8988T (cell line): ENCODE measurements around the gene HOXC6.
A peak's percentile ranks its signal among the peaks of the same experiment; 100 is the strongest.

Source experiments
- DNase-seq: peaks from one replicate; pipeline ENCODE4 v3.0.0; 2011

Gene HOXC6

DNA sequence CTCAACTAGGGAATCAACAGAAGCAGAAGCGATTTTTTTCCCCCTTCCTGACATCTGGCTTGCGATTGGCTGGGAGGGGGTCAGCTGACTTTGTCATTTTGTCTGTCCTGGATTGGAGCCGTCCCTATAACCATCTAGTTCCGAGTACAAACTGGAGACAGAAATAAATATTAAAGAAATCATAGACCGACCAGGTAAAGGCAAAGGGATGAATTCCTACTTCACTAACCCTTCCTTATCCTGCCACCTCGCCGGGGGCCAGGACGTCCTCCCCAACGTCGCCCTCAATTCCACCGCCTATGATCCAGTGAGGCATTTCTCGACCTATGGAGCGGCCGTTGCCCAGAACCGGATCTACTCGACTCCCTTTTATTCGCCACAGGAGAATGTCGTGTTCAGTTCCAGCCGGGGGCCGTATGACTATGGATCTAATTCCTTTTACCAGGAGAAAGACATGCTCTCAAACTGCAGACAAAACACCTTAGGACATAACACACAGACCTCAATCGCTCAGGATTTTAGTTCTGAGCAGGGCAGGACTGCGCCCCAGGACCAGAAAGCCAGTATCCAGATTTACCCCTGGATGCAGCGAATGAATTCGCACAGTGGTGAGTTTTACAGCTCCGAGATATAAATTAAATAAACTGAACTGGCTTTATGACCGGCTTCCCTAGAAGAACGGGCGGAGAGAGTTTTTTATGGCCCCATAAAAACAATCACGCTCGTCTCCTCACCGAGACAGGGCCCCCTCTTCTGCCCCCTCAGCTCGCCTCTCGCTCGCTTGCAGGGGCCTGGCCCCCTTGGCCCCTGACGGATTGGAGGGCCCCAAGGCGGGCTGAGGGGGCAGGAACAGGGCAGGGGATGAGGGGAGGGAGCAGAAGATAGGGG lies at the start of gene HOXC6:
TSS of gene HOXC6 (plus strand) at position 127 of the 888 bp plus-strand sequence. CDS start at position 209, 82 bp downstream.
- DNase-seq: peak; percentile 86

DNA sequence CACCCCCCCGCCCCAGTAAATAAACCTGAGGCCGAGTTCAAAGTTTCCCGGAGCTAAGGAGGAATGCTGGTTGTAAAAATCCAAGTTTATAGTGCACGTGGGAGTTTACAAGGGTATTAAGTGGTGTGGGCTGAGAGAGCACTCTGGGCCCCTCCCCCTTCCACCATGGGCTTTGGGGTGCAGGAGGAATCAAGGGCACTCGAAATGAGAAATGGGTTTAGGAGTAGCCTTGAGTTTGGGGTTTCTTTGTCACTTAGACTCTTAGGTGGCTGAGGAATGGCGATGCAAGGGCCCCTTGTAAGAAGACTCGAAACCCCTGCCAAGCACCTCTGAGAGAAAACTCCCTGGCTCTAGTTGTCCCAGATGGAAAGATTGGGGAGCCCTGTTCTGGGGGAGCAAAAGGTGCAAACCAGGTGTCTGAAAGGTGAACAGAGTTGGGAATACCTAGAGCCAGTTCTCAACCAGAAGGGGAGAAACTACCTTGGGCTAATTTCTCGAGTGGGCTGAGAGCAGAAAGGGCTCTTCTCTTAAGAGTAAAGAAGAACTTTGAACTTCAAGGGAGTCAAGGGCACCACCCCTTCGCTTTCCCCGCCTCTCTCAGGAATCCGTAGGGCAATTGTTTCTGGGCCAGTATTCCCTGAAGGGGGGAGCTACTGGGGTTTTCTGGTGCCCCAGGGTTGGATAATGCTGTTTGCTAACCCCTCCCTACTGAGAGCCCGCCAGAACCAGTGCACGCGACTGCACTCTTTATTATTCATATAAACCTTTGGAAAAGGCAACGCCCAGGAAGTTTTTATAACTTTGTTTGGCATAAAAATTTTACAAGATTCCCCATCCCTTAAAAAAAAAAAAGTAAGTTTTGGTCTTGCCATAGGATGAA lies 49.5 kb upstream of the HOXC6 start:
- DNase-seq: no peak

DNA sequence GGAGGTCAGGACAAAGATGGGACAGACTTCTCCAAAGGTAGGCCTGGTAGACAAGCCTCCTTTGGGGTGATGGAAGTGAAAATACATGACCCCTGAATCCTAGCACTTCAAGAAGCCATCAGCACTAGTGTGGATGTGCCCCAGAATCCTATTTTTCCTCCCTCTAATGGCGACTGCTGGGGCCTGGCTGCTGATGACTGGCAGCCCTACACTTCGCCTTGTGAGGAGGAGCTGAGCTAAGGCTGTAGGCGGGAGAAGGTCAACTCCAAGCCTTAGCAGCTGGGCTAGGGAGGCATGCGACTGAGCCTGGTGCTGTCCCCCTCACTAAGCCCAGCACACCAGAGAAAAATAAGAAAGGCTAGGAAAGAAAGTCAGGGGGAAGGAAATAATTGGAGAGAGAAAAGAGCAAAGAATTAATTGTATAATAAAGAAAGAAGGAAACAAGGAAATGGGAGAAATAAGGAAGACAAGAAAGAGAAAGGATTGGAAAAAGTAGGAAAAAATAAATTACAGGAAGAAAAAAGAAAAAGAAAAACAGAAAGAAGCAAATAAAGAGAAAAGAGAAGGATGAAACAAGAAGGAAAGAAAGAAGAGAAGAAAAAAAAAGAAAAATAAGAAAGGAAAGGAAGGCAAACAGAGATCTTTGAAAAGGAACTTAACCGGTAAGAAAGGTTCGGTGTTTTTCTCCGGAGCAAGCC lies 48.0 kb upstream of the HOXC6 start:
- no peak for DNase-seq

DNA sequence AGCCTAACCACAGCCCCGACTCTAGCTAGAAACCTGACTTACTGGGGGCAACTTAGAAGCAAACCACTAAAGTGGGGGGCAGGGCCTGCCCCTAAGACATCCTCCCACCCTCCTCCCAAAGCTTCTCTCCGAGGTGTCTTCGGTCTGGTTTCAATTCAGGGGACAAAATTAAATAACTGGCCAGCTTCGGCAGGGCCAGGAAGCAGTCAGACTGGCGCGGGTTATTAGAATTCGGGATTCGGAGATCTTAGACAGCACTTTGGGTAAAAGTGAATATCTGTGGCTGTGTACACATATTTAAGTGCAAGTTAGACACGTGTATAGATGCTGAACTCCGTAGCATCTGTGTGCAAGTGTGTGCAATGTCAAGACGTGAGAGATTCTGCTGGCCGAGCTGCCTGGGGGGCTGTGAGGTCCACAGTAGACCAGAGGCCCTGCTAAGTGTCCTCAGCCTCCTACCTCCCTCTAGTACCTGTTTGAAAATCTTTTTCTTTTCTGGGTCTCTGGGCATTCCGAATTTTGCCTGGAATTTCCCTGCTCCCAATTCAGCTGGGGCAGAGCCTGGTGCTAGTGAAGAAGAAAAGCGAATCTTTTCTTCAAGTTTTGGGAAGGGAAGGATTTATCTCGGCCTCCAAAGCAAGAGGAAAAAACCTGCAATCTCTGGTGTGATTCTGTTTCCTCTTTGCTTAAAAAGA lies 47.3 kb upstream of the HOXC6 start:
- no peak for DNase-seq

GRCh38 chr12:53981634-53982565 lies 46.3 kb upstream of the HOXC6 start:
- DNase-seq: no peak

GRCh38 chr12:53982648-53983567 lies 45.3 kb upstream of the HOXC6 start:
- DNase-seq: no peak

- no peak for DNase-seq
Observed at GRCh38 chr12:53983568-53983949, 44.7 kb upstream of the HOXC6 start.

DNA sequence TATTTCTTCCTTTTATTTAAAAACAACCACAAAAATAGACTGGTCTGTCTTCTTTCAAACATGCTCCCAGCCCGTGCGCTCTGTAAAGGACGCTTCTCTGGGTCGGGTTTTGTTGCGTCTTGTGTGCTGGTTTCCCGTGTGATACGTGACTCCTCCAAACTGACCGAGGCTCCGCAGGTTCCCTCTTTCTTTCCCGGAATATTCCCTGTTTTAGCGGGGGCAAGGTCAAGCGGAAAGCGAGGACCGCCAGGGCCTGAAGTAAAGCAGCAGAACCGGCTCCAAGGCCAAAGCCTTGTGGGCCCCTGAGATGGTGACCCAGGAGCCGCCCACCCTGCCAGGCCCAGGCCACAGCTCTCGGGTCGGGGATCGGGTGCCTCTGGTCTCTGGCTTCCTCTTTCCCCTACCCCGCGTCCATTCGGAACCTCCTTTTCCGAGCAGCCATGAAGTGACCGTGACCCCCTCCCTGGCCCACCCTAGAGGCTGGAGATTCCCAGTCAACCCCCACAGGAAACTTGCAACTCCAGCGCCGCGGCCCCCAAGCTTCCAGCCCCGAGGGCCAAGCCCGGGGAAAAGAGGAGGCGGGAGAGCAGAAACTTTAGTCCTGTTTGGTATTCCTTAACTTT lies 44.2 kb upstream of the HOXC6 start:
- no peak for DNase-seq

GRCh38 chr12:53984901-53985691 lies 43.1 kb upstream of the HOXC6 start, which contains the start of gene HOXC10:
TSS of gene HOXC10 (plus strand) at chr12:53985146. CDS start at chr12:53985260, 114 bp downstream.
- peak; percentile 99 for DNase-seq

DNA sequence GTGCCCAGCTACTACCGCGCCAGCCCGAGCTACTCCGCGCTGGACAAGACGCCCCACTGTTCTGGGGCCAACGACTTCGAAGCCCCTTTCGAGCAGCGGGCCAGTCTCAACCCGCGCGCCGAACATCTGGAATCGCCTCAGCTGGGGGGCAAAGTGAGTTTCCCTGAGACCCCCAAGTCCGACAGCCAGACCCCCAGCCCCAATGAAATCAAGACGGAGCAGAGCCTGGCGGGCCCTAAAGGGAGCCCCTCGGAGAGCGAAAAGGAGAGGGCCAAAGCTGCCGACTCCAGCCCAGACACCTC lies 42.6 kb upstream of the HOXC6 start:
- DNase-seq: no peak

DNA sequence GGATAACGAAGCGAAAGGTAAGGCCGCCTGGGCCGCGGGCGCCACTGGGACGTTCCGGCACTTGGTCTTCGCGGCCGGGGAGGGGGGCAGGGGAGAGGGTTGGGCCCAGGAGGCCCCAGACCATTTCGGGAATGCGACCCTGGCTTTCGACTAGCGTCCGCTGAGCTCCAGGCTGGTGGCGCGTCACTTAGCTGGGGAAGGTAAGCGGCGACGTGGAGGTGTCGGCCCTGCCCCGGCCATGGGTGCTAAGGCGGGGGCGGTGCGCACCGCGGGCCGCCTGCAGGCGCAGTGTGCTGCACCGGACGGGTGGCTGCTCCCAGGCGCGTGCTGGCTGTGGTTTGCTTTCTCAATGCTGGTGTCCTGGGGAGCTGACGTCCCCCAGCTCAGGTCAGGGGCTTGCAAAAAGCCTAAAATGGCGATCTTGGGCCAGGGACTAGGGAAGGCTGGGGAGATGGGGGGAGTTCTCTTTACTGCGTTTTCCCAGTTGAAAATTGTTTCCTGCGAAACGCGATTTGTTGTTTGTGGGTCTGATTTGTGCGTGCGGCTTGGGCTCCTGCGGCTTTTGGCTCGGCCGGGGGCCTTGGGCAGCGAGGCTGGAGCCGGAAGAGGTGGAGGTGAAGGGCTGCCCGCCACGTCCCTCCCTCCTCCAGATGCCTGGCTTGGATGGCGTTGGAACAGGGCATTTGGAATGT lies 42.1 kb upstream of the HOXC6 start:
- DNase-seq: no peak

DNA sequence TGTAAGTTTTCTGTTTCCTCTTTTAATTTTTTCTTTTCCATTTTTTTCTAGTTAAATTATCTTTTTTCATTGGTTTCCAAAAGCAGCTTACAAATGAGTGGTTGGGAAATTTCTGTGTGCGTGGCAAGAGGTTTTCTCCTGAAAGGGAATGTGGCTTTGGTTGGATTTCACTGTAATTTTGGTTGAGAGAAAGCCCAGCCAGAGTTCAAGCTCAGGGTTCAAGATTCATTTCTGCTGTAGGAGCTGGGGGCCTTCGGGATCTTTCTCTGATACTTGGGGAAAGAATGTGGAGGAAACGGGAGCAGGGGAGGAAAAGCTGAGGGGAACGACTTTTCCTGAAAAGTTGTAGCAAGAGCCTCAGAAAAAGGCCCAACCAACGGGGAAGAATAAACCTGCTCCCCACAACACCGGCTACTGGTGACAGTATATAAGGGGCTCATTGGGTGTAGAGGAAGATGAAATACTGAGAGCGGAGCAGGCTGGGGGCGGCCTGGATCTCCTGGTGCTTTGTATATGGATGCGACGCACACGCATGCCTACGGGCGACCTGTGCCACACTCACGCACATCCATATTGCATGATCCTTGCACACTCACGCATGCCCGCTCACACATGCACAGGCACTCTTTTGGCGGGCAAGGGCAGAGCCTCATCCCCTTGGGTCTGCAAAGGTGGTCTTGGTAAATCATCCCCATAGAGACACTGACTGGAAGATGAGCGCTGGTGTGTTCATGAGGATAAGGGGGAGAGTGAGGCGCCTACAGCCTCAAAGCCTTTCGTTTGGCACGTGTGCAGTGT lies 41.4 kb upstream of the HOXC6 start:
- DNase-seq: no peak

- no peak for DNase-seq
Observed at GRCh38 chr12:53987787-53988230, 40.4 kb upstream of the HOXC6 start.

GRCh38 chr12:53988541-53989226 lies 39.6 kb upstream of the HOXC6 start:
- DNase-seq: no peak

DNA sequence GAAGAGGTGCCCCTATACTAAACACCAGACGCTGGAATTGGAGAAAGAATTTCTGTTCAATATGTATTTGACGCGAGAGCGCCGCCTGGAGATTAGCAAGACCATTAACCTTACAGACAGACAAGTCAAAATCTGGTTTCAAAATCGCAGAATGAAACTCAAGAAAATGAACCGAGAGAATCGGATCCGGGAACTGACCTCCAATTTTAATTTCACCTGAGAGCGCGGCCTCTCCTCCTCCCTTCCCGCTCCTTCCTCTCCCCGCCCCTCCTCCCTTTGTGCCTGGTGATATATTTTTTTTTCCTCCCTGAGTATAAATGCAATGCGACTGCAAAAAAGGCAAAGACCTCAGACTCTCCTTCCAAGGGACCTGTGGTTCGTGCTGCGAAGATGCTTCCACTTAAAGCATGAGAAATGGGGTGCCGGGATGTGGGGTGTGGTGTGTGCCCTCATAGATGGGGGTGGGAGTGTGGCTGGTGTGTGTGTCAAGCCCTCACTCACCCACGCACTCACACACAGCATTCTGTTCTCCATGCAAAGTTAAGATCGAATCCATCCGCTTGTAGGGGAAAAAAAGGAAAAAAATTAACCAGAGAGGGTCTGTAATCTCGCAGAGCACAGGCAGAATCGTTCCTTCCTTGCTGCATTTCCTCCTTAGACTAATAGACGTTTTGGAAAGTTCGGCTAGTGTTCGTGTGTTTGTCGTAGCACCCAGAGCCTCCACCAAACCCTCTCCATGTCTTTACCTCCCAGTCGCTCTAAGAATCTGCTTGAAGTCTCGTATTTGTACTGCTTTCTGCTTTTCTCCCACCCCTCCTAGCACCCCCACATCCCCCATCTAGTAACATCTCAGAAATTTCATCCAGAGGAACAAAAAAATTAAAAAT lies 38.8 kb upstream of the HOXC6 start:
- peak; percentile 86 for DNase-seq
